Stimulated activated CD8-positive, alpha-beta memory T cell treated with anti-CD3 and anti-CD28 coated beads, Interleukin-2, amount 100 ng/mL, for 48 hours (primary cell): ENCODE measurements around the gene POLD3.

Source experiments
- DNase-seq, 2 donors: peaks; one replicate each; pipeline ENCODE4 v3.0.0-alpha.2; 2020; ENCODE audit warnings: low read depth in 2 of 2

The POLD3 gene

GRCh38 chr11:74672956-74673692 is 80.7 kb downstream of the POLD3 start:
- no peak for DNase-seq

- DNase-seq: no peak
Measured at GRCh38 chr11:74673693-74674360, 81.4 kb downstream of the POLD3 start.

GRCh38 chr11:74675761-74676160 is 83.4 kb downstream of the POLD3 start:
- DNase-seq: no peak

GRCh38 chr11:74676596-74676995 is 84.2 kb downstream of the POLD3 start:
- no peak for DNase-seq

GRCh38 chr11:74677131-74677530 is 84.7 kb downstream of the POLD3 start:
- DNase-seq: no peak

- DNase-seq: no peak
Measured at GRCh38 chr11:74678041-74678440, 85.7 kb downstream of the POLD3 start.

GRCh38 chr11:74678591-74679512 is 86.5 kb downstream of the POLD3 start:
- DNase-seq: no peak

- no peak for DNase-seq
Measured at GRCh38 chr11:74679513-74679865, 87.1 kb downstream of the POLD3 start.

- no peak for DNase-seq
Measured at GRCh38 chr11:74680035-74680671, 87.8 kb downstream of the POLD3 start.

GRCh38 chr11:74680703-74681531 is 88.5 kb downstream of the POLD3 start:
- DNase-seq: no peak

- DNase-seq: no peak
Measured at GRCh38 chr11:74681686-74682651, 89.6 kb downstream of the POLD3 start.

- no peak for DNase-seq
Measured at GRCh38 chr11:74682731-74683278, 90.4 kb downstream of the POLD3 start.

GRCh38 chr11:74683279-74683871 is 91.0 kb downstream of the POLD3 start:
- DNase-seq: no peak

GRCh38 chr11:74683941-74684481 is 91.6 kb downstream of the POLD3 start:
- no peak for DNase-seq

GRCh38 chr11:74684661-74685060 is 92.3 kb downstream of the POLD3 start:
- no peak for DNase-seq

- DNase-seq: no peak
Measured at GRCh38 chr11:74685338-74685737, 93.0 kb downstream of the POLD3 start.

GRCh38 chr11:74685905-74686304 is 93.5 kb downstream of the POLD3 start:
- no peak for DNase-seq

- no peak for DNase-seq
Measured at GRCh38 chr11:74686792-74687191, 94.4 kb downstream of the POLD3 start.
